GM18909 (cell line): ENCODE data around the gene OR13C4.
"Not testable (repeated sequence)": the region's sequence is repeated elsewhere in the genome, so short reads cannot be mapped to it uniquely, and the experiment has no call there.

ENCODE experiments used
- ATAC-seq: cut with Tn5 transposase; IDR thresholded peaks from one replicate; pipeline ENCODE4 v1.9.1; 2021; ENCODE audit warnings: mild to moderate bottlenecking; ENCODE audit not compliant: unreplicated experiment, poor library complexity

Gene OR13C4

DNA sequence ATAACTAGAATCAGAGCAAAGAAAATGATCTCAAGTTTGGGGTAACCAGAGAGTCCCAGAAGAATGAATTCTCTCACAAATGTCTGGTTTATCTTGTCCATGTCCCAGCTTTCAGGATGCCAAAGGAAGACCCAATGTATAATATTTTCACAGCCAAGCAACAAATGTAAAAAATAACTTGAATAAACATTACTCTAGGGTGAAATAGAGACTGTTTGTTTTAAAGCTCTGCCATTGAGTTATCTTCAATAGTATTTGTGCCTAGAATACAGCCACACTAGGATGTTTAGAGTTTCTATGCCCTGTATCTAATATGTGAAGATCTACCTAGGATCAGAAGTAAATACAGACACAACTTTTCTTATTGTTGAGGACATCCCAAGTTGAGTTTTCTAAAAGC lies at the start of gene OR13C4:
OR13C4 (minus strand) TSS at position 101 of the 400 bp plus-strand sequence; CDS start at position 101, 0 bp downstream.
- ATAC-seq, result no peak

DNA sequence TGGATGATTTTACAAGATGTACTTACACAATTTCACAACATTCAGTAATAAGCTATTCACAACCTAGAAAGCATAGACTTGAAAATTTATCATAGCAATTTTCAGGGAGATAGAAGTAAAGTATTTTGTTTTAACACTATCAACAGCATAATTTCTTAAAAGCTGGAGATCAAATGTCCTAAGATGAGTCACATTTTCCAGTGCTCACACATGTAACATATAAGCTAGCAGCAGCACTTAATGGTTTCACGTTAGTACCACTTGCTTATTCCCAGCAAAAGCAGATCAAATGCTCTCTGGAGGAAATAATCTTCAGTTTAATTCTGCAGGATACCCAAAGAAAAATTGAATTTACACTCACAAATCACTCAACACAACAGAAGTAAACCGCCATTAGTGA lies 48.4 kb upstream of the OR13C4 start:
- ATAC-seq, result no peak

DNA sequence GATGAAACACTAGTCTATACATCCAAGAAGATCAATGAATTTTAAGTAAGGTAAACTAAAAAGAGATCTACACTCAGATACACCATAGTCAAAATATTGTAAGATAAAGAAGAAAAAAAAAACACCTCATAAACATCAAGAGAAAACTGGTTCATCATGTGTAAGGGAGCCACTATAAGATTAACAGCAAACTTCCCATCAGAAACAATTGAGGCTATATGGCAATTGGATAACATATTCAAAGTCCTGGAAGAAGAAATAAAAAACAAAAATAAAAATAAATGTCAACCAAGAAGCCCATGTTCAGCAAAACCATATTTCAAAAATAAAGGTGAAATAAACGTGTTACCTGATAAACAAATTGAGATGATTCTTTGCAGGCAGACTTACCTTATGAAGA lies 45.6 kb upstream of the OR13C4 start:
- no peak for ATAC-seq

DNA sequence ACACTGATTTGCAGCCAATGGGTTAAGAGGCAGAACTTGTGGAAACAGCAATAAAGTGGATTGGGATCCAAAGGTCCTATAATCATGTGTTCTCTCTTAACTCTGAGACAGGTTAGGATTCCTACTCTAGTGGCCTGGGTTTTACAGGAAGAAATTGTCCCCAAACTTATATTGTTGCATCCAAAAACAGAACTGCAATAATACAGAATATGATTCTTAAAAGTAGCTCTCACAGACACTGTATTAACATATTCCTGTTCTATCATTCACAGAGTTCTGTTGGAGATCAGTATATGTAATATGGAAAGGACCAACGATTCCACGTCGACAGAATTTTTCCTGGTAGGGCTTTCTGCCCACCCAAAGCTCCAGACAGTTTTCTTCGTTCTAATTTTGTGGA lies 41.9 kb upstream of the OR13C4 start, which contains the start of gene OR13C8:
OR13C8 (plus strand) TSS at position 301 of the 400 bp plus-strand sequence; CDS start at position 301, 0 bp downstream.
- no peak for ATAC-seq

DNA sequence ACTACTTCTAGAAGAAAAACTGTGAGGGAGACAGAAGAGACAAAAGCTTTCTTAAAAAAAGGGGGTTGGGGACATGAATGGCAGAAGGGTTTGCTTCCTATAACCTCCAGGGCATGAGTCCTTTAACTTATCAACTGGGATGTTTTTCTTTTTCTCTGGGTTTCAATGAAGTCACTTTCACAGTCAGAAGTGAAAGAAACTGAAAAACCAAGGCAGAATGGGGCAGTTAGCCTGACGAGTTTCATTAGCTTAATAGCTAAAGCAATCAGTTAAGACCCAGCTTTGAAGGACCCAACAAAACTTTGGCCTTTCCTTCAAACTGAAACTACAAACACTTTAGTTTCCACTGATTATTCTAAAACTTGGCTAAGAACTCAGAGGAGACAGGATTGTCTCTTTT lies 37.3 kb upstream of the OR13C4 start:
- no peak for ATAC-seq

DNA sequence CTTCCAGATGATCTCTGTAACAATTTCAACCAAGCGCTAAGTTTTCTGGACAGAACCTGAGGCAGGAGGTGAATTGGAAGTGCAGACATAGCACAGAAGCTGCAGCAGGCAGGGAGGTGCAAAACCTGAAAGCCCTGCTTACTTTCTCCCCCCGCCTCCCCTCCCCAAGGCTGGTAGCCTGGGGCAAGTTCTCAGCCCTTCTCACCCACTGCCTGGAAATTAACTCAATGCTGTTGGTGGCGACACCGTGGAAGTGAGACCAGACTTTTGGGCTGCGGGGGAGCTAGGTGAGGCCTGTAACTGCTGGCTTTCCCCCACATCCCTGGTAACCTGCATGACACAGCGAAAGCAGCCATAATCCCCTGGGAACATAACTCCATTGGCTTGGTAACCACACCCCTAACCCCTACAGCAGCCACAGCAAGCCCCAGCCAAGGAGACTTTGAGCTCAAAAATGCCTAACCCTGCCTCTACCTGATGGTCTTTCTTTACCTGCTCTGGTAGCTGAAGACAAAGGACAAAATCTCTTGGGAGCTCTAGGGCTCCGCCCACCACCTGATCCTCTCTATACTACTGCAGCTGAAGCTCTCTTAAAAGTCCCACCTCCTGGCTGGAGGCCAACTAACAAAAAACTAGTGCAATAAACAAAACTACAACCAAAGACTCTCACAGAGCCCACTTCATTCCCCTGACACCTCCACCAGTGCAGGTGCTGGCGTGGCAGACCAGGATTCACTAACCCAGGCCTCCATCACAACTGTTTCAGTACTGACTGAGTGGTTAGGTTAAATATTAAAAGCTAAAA lies 30.0 kb upstream of the OR13C4 start:
- peak; percentile 71 for ATAC-seq

DNA sequence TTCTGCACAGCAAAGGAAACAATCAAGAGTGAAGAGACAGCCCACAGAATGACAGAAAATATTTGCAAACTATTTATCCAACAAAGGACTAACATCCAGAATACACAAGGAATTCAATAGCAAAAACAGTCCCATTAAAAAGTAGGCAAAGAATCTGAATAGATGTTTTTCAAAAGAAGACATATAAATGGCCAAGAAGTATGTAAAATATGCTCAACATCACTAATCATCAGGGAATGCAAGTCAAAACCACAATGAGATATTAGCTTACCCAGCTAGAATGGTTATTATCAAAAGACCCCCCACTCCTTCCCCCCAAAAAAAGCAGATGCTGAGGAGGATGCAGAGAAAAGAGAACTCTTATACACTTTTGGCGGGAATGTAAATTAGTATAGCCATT lies 28.5 kb upstream of the OR13C4 start:
- no peak for ATAC-seq

DNA sequence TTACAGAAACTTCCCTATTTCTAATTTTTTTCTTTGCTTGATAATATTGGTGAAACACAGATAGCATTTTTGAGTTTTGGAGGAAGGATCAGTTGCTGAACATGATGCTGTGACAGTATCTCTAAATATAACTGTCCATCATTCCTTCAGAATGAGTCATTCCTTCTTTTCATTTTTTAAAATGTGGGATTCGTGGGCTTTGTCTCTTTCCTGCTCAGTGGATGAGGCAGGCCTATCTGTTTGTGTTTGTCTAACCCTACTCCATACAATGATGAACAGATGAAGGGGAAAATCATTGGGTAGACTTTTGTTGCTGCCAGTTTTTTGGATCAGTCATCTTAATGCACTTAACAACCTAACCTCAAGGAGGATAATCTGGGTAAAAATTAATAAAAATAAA lies 26.3 kb upstream of the OR13C4 start:
- no peak for ATAC-seq

DNA sequence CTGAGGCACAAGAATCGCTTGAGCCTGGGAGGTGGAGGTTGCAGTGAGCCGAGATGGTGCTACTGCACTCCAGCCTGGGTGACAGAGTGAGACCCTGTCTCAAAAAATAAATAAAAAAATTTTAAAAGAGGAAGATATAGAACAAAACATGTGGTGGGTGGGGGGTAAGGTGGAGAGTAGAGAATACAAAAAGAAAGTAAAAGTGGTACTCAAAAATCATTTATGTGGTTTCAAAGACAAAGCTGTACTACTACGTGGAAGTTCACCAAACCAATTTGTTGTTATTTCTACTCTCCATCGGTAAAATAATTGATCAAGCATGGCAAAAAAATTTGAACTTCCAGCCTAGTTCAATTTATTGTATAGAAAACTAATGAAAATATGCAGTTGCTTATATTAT lies 17.6 kb upstream of the OR13C4 start:
- ATAC-seq, result no peak

DNA sequence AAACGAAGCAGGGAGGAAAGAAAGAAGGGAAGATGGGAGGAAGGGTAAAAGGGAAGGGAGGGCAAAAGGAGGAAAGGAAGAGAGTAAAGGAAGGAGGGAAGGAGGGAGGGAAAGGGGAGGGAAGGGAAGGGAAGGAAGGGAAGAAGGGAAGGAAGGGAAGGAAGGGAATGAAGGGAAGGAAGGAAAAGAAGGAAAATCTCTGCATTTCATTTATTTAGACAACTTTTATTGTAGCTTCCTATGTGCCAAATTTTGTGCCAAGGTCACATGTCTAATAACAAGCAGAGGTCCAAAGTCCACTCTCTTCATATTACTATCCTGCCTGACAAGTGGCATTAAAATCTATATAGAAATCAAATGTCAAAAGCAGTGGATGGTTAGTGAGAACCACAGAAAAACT lies 12.3 kb upstream of the OR13C4 start:
- ATAC-seq, result no peak

DNA sequence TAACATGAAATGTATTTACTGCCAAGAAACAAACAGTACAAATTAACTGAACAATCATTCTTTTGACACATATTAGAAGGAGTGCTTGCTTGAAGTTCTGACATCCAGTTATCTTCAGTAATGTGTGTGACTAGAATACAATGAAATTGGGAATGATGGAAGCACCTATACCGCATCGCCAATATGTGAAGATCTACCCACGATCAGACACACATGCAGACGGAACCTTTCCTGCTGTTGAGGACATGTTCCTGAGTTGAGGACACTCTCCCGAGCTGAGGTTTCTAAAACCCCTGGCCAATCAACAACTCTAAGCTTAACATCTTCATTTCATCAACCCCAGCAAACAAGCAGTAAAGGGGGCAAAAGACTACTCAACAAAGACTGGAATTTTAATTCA lies 9.7 kb upstream of the OR13C4 start, which contains the start of gene OR13C3:
OR13C3 (minus strand) TSS at position 101 of the 400 bp plus-strand sequence. CDS start 133 bp downstream, outside the sequence.
- ATAC-seq, result no peak

DNA sequence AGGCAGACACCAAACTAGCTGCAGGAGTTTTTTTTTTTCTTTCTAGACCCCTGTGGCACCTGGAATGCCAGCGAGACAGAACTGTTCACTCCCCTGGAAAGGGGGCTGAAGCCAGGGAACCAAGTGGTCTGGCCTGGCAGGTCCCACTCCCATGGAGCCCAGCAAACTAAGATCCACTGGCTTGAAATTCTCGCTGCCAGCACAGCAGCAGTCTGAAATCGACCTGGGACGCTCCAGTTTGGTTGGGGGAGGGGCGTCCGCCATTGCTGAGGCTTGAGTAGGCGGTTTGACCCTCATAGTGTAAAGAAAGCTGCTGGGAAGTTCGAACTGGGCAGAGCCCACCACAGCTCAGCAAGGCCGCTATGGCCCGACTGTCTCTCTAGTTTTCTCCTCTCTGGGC lies 6.8 kb downstream of the OR13C4 start:
- not testable (repeated sequence) for ATAC-seq

DNA sequence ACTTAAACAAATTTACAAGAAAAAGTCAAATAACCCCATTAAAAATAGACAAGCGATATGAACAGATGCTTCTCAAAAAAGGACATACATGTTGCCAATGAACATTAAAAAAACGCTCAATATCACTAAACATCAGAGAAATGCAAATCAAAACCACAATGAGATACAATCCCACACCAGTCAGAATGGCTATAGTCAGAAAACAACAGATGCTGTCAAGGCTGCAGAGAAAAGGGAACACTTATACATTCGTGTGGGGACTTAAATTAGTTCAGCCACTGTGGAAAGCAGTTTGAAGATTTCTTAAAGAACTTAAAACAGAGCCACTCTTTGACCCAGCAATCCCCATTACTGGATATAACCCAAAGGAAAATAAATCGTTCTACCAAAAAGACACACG lies 12.1 kb downstream of the OR13C4 start:
- no peak for ATAC-seq

DNA sequence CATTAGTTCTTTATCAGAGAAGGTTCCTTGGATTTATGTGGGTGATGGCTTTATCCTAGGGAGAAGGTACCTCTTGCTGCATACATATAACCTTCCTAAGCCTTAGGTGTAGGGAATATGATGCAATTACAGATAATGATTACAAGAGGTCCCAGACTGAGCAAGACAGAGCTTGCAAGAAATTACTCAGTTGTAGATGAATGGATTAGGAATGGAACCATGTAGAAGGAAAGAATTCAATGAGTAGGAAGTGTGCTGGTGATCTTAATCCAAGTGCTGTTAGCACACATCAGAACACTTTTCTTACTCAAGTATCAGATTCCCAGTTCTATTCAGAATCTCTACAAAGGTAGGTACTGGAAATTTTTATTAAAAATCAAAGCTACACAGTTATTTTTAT lies 20.4 kb downstream of the OR13C4 start:
- ATAC-seq, result no peak

DNA sequence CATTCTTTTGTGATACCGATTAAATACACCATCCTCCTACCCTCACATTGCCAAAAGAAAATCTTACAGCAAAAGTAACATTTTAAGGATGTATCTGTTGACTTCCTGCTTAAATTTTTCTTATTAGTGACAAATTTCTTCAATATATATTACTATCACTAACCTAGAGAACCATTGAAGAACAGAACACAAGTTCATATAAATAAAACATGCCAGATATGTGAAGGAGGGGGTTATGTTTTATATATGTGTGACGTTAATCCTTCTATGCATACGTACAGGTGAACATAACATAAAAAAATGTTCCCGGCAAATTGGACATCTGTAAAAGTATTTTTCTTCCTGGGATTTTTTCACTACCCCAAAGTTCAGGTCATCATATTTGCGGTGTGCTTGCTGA lies 23.0 kb downstream of the OR13C4 start, which contains the start of gene OR13F1:
OR13F1 (plus strand) TSS at position 301 of the 400 bp plus-strand sequence; CDS start at position 301, 0 bp downstream.
- no peak for ATAC-seq

DNA sequence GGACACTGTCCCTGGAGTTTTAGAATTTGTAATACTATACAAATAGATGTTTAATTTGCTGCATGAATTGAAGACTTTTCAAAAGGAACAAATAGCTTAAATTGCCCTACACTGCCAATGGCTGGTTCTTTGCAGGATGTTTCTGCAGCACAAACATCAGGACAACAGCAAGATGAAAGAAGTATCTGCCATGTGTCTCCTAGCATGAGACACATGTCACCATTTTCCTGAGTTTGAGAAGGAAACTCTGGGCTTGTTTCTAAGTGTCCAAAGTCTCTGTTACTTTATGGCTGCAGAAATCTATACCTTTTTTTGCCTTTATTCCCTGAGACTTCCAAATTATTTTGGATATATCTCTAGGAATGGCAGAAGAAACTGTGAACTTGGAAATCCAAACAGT lies 23.6 kb downstream of the OR13C4 start:
- no peak for ATAC-seq

DNA sequence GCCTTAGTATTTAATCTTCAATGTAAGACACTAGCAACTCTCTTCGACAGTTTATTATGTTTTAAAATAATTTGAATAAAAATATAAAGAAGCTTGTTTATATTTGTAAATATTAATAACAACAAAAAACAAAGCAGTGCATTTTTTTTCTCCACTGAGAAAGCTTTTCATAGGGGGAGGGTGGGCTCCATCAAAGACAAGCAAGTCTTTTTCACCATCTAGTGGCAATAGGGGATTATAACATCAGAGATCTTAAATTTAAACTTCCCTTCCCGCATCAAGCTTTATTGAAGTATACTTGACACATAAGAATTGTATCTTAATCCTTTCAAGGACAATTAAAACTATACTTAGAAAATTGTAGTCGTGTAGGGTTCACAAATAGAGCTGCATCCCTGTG lies 32.2 kb downstream of the OR13C4 start:
- no peak for ATAC-seq

DNA sequence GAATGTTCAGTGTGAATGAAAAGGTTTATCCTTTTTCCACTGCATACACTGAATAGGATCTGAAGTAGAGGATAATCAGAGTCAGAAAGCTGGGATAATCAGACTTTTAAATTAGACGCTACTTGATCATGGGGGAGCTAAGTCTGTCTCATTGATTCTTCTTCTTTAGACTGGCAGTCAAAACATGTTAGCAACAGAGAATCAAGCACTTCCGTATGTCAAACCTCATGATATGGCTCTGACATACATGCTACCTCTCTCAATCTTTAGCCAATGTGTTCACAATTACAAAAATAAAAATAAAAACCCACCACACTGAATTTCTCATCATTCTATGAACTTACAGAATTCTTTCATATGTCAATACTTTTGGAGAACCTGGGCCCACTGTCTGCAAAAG lies 42.0 kb downstream of the OR13C4 start:
- no peak for ATAC-seq

DNA sequence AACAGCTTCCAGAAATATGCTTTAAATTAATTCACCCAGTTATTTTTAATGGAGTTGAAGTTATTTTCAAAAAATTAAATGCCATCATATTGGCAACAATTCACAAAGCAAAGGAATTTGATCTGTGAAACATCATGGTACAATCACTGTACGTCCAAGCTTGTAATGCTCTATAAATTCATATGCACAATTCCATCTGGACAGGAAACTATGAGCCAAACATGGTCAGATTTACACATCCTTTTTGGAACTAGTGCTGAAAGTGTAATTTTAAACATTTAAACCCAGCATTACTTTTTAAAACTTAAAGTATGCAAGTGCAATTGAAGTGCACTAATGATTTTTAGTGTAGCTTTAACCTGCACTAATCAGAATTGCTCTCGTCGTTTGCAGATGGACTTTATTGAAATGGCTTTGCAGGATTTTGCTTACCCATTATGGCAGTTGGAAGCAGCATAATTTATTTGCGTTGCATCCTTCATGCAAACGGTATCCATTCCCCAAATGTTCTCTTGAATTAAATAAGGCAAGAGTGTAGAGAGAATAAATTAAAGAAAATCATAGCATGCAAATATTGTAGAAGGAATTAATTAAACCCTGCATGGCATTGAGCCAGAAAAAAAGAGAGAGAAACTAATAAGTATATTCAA lies 44.0 kb downstream of the OR13C4 start:
- ATAC-seq, result no peak
